ENCODE data around the gene G6PC1. TPM values are rescaled to one million over a fixed set of nuclear protein-coding genes. Genes with fewer than 3 reads are reported as not detected.

The G6PC1 gene
- total RNA-seq, 1 donor from 2014 or later, result not detected

GRCh38 chr17:42937712-42938596 is 37.4 kb downstream of the G6PC1 start:
- no peak for TF ChIP-seq CTCF (IDR thresholded peaks at IDR 0.05; ENCODE audit: unreplicated experiment)
- peak; percentile 66 for DNase-seq (ENCODE audit: low spot score)
- Mint-ChIP-seq H3K27me3 (ENCODE audit: unreplicated experiment) (peaks cover 9% of the 10 kb centered on the region), H3K36me3 (ENCODE audit: low read depth, unreplicated experiment) (no peaks in the 10 kb centered on the region), H3K4me3 (ENCODE audit: unreplicated experiment) (no peak overlapping the region), H3K9me3 (ENCODE audit: unreplicated experiment) (no peaks in the 10 kb centered on the region), H3K4me1 (ENCODE audit: unreplicated experiment) (no peaks in the 10 kb centered on the region), H3K27ac (ENCODE audit: unreplicated experiment) (no peak overlapping the region)

- Mint-ChIP-seq H3K4me3 (ENCODE audit: unreplicated experiment) (no peak overlapping the region), H3K9me3 (ENCODE audit: unreplicated experiment) (no peaks in the 10 kb centered on the region), H3K4me1 (ENCODE audit: unreplicated experiment) (no peaks in the 10 kb centered on the region), H3K27ac (ENCODE audit: unreplicated experiment) (no peak overlapping the region), H3K36me3 (ENCODE audit: low read depth, unreplicated experiment) (peaks cover 5% of the 10 kb centered on the region), H3K27me3 (ENCODE audit: unreplicated experiment) (peaks cover 2% of the 10 kb centered on the region)
- no peak for TF ChIP-seq CTCF (IDR thresholded peaks at IDR 0.05; ENCODE audit: unreplicated experiment)
- DNase-seq (ENCODE audit: low spot score), result no peak
Observed at GRCh38 chr17:42944211-42944610, 43.6 kb downstream of the G6PC1 start.

- Mint-ChIP-seq H3K36me3 (ENCODE audit: low read depth, unreplicated experiment) (peaks cover 10% of the 10 kb centered on the region), H3K4me1 (ENCODE audit: unreplicated experiment) (no peaks in the 10 kb centered on the region), H3K9me3 (ENCODE audit: unreplicated experiment) (no peaks in the 10 kb centered on the region), H3K27me3 (ENCODE audit: unreplicated experiment) (peaks cover 2% of the 10 kb centered on the region), H3K27ac (ENCODE audit: unreplicated experiment) (no peak overlapping the region), H3K4me3 (ENCODE audit: unreplicated experiment) (no peak overlapping the region)
- DNase-seq (ENCODE audit: low spot score), result no peak
- TF ChIP-seq CTCF (IDR thresholded peaks at IDR 0.05; ENCODE audit: unreplicated experiment), result no peak
Observed at GRCh38 chr17:42946812-42947211, 46.2 kb downstream of the G6PC1 start.

GRCh38 chr17:42950044-42950783 is 49.6 kb downstream of the G6PC1 start:
- H3K36me3 Mint-ChIP-seq (ENCODE audit: low read depth, unreplicated experiment), result peaks cover 22% of the 10 kb centered on the region

More at GRCh38 chr17:42950044-42950783, 49.6 kb downstream of the G6PC1 start:
- H3K27me3 Mint-ChIP-seq (ENCODE audit: unreplicated experiment), result peaks cover 3% of the 10 kb centered on the region
- no peaks in the 10 kb centered on the region for H3K4me1 Mint-ChIP-seq (ENCODE audit: unreplicated experiment)
- no peak overlapping the region for H3K27ac Mint-ChIP-seq (ENCODE audit: unreplicated experiment)
- TF ChIP-seq CTCF (IDR thresholded peaks at IDR 0.05; ENCODE audit: unreplicated experiment), result no peak
- H3K4me3 Mint-ChIP-seq (ENCODE audit: unreplicated experiment), result no peak overlapping the region
- no peak for DNase-seq (ENCODE audit: low spot score)
- no peaks in the 10 kb centered on the region for H3K9me3 Mint-ChIP-seq (ENCODE audit: unreplicated experiment)

Other genes with a start within 250 kb of the G6PC1 start
- 19.7 TPM for gene TUBG2, start 241.5 kb upstream of the G6PC1 start, total RNA-seq (ENCODE audit: unreplicated experiment)
- gene PLEKHH3, start 223.8 kb upstream of the G6PC1 start, total RNA-seq (ENCODE audit: unreplicated experiment), result 25.2 TPM
- gene CCR10, start 219.0 kb upstream of the G6PC1 start, total RNA-seq (ENCODE audit: unreplicated experiment), result 1.2 TPM
- 8.9 TPM for gene CNTNAP1, start 218.3 kb upstream of the G6PC1 start, total RNA-seq (ENCODE audit: unreplicated experiment)
- 31.7 TPM for gene EZH1, start 155.8 kb upstream of the G6PC1 start, total RNA-seq (ENCODE audit: unreplicated experiment)
- gene RAMP2, start 139.6 kb upstream of the G6PC1 start, total RNA-seq (ENCODE audit: unreplicated experiment), result 630 TPM
- 39.4 TPM for gene VPS25, start 127.3 kb upstream of the G6PC1 start, total RNA-seq (ENCODE audit: unreplicated experiment)
- gene WNK4, start 120.2 kb upstream of the G6PC1 start, total RNA-seq (ENCODE audit: unreplicated experiment), result 8.9 TPM
- 60.3 TPM for gene COA3, start 102.1 kb upstream of the G6PC1 start, total RNA-seq (ENCODE audit: unreplicated experiment)
- 0.59 TPM for gene CNTD1, start 101.9 kb upstream of the G6PC1 start, total RNA-seq (ENCODE audit: unreplicated experiment)
- 66.4 TPM for gene BECN1, start 76.5 kb upstream of the G6PC1 start, total RNA-seq (ENCODE audit: unreplicated experiment)
- 128 TPM for gene PSME3, start 67.4 kb upstream of the G6PC1 start, total RNA-seq (ENCODE audit: unreplicated experiment)
- 6.2 TPM for gene AOC2, start 56.2 kb upstream of the G6PC1 start, total RNA-seq (ENCODE audit: unreplicated experiment)
- gene AOC3, start 49.6 kb upstream of the G6PC1 start, total RNA-seq (ENCODE audit: unreplicated experiment), result 36.5 TPM
- gene AARSD1, start 63.7 kb downstream of the G6PC1 start, total RNA-seq (ENCODE audit: unreplicated experiment), result 39.6 TPM
- 1.5 TPM for gene PTGES3L, start 79.3 kb downstream of the G6PC1 start, total RNA-seq (ENCODE audit: unreplicated experiment)
- gene RUNDC1, start 79.8 kb downstream of the G6PC1 start, total RNA-seq (ENCODE audit: unreplicated experiment), result 12.2 TPM
- 1,237 TPM for gene RPL27, start 97.6 kb downstream of the G6PC1 start, total RNA-seq (ENCODE audit: unreplicated experiment)
- gene IFI35, start 106.0 kb downstream of the G6PC1 start, total RNA-seq (ENCODE audit: unreplicated experiment), result 4.2 TPM
- gene VAT1, start 121.6 kb downstream of the G6PC1 start, total RNA-seq (ENCODE audit: unreplicated experiment), result 460 TPM
- 5.9 TPM for gene RND2, start 124.4 kb downstream of the G6PC1 start, total RNA-seq (ENCODE audit: unreplicated experiment)
- 8.7 TPM for gene BRCA1, start 224.6 kb downstream of the G6PC1 start, total RNA-seq (ENCODE audit: unreplicated experiment)